COR-L47 (cell line): ENCODE data around the gene GPR137C.

Experiments
- DNase-seq: peaks from one replicate; lab custom pipeline; 2025; lab: John Stamatoyannopoulos, UW

Gene GPR137C, protein sequence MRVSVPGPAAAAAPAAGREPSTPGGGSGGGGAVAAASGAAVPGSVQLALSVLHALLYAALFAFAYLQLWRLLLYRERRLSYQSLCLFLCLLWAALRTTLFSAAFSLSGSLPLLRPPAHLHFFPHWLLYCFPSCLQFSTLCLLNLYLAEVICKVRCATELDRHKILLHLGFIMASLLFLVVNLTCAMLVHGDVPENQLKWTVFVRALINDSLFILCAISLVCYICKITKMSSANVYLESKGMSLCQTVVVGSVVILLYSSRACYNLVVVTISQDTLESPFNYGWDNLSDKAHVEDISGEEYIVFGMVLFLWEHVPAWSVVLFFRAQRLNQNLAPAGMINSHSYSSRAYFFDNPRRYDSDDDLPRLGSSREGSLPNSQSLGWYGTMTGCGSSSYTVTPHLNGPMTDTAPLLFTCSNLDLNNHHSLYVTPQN

GRCh38 chr14:52552063-52552988 is at the start of gene GPR137C, which contains the start of gene TXNDC16:
TSS of gene GPR137C (plus strand) at chr14:52552836. CDS start at chr14:52553148, 312 bp downstream.
TSS of gene TXNDC16 (minus strand) at chr14:52552505. CDS start at chr14:52543557, 8,948 bp downstream.
- DNase-seq, result peak; percentile 100

DNA sequence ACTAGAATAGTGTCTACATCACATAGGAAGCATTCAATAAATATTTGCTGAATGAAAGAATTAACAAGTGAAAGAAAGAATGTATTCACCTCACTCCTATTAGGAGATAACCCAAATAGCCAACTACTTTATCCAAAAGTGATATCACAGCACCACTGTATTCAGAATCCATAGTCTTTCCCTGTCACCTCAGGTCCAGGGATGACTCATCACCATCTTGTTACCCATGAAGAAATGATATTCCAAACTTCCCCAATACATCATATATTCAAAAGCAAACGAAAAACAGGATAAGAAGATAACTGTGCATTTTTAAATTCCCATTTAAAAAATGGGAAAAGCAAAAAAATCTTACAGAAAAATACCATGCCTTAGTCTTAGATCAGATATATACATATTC is 39.4 kb upstream of the GPR137C start:
- no peak for DNase-seq

GRCh38 chr14:52514046-52514811 is 38.4 kb upstream of the GPR137C start:
- no peak for DNase-seq

GRCh38 chr14:52522033-52522432 is 30.6 kb upstream of the GPR137C start:
- no peak for DNase-seq

- no peak for DNase-seq
These were observed 29.9 kb upstream of the GPR137C start for GRCh38 chr14:52522581-52523345.

GRCh38 chr14:52527052-52527451 is 25.6 kb upstream of the GPR137C start:
- no peak for DNase-seq

DNA sequence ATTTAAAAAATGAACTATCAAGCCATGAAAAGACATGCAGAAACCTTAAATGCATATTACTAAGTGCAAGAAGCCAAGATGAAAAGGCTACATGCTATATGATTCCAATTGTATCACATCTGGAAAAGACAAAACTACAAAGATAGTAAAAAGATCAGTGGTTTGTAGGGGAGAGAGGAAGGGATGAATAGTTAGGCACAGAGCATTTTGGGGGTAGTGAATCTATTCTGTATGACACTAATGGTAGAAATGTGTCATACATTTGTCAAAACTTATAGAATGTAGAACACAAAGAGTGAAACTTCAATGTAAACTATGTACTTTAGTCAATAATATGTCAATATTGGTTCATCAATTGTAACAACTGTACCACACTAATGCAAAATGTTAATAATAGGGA is 21.2 kb upstream of the GPR137C start:
- DNase-seq, result no peak

DNA sequence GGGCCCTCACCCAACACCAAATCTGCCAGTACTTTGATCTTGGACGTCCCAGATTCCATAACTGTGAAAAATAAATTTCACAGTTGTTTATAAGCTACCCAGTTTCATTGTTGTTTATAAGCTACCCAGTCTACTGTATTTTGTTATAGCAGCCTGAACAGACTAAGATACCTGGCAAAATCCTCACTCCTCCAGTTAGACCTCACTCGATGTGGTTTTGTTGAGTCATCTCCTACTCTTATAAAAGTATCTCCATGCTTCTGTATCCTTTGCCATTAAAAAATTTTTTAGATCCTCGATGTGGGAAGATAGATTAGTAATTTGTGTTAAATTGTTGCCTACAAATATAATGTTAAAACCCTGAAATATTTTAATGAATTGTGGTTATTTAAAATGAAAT is 16.4 kb upstream of the GPR137C start:
- DNase-seq, result no peak

DNA sequence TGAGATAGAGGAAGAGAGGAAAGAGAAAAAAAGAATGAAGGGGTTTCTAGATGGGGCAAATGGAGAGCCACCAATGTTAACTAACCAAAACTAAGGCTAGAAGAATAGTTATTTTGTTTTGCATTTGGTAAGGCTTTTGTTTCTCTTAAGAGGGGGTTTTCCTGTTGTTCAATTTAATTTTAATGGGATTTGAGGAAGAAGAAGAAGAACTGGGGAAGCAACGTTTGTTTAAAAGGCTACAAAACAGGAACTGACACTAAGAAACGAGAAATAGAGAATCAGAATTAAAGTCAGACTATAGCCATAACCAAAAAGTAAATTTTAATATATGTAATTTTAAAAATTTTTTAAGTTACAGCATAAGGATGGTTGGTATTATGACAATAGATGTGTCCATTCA is 14.0 kb upstream of the GPR137C start:
- DNase-seq, result no peak

GRCh38 chr14:52545584-52546317 is 6.9 kb upstream of the GPR137C start:
- no peak for DNase-seq

DNA sequence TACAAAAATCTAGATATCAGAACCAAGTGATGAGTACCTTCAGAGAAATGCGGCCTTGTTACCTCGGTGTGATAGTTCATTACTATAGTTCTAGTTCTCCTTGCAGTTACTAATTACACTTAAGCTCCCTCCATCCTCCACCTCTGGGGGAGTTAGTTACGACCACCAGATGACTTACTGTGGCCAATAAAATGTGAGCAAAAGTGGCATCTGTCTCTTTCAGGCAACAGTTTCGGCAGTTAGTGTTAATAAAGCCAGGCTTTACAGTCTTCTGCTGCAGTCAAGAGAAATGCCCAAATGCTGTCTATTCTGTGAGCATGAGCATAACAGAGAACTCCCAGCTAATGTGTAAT is 6.3 kb upstream of the GPR137C start:
- DNase-seq, result no peak

- DNase-seq, result no peak
These were observed 5.6 kb upstream of the GPR137C start for GRCh38 chr14:52547027-52547426.

- DNase-seq, result no peak
These were observed 5.1 kb upstream of the GPR137C start for GRCh38 chr14:52547526-52547925.

DNA sequence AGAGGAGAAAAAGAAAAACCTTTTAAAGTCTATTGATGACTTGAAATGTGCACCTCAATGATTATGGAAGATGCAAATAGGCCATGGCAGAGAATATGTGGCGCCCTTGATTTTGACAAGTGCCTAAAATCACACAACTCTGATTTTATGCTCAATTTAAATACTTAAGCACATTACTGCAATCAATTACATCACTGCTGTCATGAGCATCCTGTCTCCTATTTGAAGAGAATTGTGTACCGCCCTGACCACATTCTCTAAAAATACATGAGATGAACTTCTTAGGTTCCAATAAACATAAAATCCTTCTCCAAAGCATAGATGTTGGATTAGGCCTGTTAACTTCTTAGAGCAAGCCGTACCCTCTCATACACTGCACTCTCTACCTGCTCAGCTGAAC is 2.0 kb upstream of the GPR137C start:
- no peak for DNase-seq

DNA sequence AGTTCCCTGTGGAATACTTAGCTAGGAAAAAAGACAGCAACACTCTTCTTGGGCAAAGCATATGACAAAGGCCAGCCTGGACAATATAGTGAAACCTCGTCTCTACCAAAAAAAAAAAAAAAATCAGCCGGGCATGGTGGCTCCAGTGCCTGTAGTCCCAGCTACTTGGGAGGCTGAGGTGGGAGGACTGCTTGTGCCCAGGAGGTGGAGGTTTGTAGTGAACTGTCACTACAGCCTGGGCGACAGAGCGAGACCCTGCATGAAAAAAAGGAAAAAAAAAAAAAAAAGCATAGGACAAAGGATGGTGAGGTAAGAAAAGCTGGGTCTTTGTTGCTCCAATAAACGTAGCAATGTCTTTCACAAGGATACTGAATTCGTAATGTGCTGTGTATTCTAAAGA is 1.4 kb upstream of the GPR137C start:
- no peak for DNase-seq

- no peak for DNase-seq
These were observed 957 bp upstream of the GPR137C start for GRCh38 chr14:52551696-52552062.

DNA sequence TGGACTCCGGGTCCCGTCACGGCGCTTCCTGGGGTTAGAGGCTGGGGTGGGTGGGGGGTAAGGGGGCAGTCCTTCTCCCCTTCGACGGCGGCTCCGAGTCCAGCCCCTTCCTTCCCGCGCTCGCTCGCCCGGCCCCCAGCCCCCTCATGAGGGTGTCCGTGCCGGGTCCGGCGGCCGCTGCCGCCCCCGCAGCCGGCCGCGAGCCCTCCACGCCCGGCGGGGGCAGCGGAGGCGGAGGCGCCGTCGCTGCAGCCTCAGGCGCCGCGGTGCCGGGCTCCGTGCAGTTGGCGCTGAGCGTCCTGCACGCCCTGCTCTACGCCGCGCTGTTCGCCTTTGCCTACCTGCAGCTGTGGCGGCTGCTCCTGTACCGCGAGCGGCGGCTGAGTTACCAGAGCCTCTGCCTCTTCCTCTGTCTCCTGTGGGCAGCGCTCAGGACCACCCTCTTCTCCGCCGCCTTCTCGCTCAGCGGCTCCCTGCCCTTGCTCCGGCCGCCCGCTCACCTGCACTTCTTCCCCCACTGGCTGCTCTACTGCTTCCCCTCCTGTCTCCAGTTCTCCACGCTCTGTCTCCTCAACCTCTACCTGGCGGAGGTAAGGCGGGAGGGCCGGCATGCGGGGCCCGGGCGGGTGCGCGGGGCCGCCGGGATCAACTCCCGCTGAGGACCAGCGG is 500 bp downstream of the GPR137C start:
- DNase-seq, result peak; percentile 58

- DNase-seq, result peak; percentile 78
These were observed 1.3 kb downstream of the GPR137C start for GRCh38 chr14:52553671-52554575.

- DNase-seq, result no peak
These were observed 6.1 kb downstream of the GPR137C start for GRCh38 chr14:52558688-52559087.
